HTR-8/SVneo (cell line): ENCODE results near the gene HSF2.

Source experiments
- DNase-seq: peaks from one replicate; pipeline ENCODE4 v3.0.0; 2011; ENCODE audit warnings: low spot score, mixed read lengths; ENCODE audit not compliant: insufficient read length
- FAIRE-seq: peaks from 2 replicates; lab custom pipeline; 2011; peaks lifted over from hg19 to GRCh38; lab: Jason Lieb, UNC

The HSF2 gene

GRCh38 chr6:122394016-122394415 is 5.4 kb upstream of the HSF2 start:
- DNase-seq (no peak), FAIRE-seq (no peak)

GRCh38 chr6:122399055-122399347 is 451 bp upstream of the HSF2 start:
- FAIRE-seq (no peak), DNase-seq (no peak)

- FAIRE-seq (no peak), DNase-seq (no peak)
Observed at GRCh38 chr6:122400121-122400450, 634 bp downstream of the HSF2 start.

- no peak for DNase-seq
- FAIRE-seq: no peak
Observed at GRCh38 chr6:122400462-122401089, 1.1 kb downstream of the HSF2 start.

GRCh38 chr6:122401104-122401503 is 1.7 kb downstream of the HSF2 start:
- no peak for DNase-seq
- FAIRE-seq: no peak

GRCh38 chr6:122404444-122404843 is 5.0 kb downstream of the HSF2 start:
- FAIRE-seq (no peak), DNase-seq (no peak)

- FAIRE-seq (no peak), DNase-seq (no peak)
Observed at GRCh38 chr6:122405417-122405816, 6.0 kb downstream of the HSF2 start.

- DNase-seq (no peak), FAIRE-seq (no peak)
Observed at GRCh38 chr6:122406187-122406586, 6.7 kb downstream of the HSF2 start.

- DNase-seq (no peak), FAIRE-seq (no peak)
Observed at GRCh38 chr6:122407712-122408111, 8.3 kb downstream of the HSF2 start.

GRCh38 chr6:122408240-122408639 is 8.8 kb downstream of the HSF2 start:
- no peak for DNase-seq
- no peak for FAIRE-seq

- FAIRE-seq (no peak), DNase-seq (no peak)
Observed at GRCh38 chr6:122408702-122409458, 9.4 kb downstream of the HSF2 start.

GRCh38 chr6:122412001-122412400 is 12.5 kb downstream of the HSF2 start:
- no peak for FAIRE-seq
- DNase-seq: no peak

GRCh38 chr6:122416825-122417224 is 17.4 kb downstream of the HSF2 start:
- no peak for DNase-seq

GRCh38 chr6:122422003-122422402 is 22.6 kb downstream of the HSF2 start:
- FAIRE-seq (no peak), DNase-seq (no peak)

More at GRCh38 chr6:122416825-122417224, 17.4 kb downstream of the HSF2 start:
- FAIRE-seq: no peak

GRCh38 chr6:122422614-122423267 is 23.3 kb downstream of the HSF2 start:
- FAIRE-seq (peak; percentile 77), DNase-seq (no peak)

GRCh38 chr6:122423734-122424133 is 24.3 kb downstream of the HSF2 start:
- DNase-seq: no peak
- no peak for FAIRE-seq

GRCh38 chr6:122426597-122426996 is 27.1 kb downstream of the HSF2 start:
- DNase-seq (no peak), FAIRE-seq (no peak)

- no peak for DNase-seq
- no peak for FAIRE-seq
Observed at GRCh38 chr6:122428781-122429180, 29.3 kb downstream of the HSF2 start.

GRCh38 chr6:122429323-122429722 is 29.9 kb downstream of the HSF2 start:
- DNase-seq (no peak), FAIRE-seq (no peak)

GRCh38 chr6:122431780-122432179 is 32.3 kb downstream of the HSF2 start:
- no peak for DNase-seq
- FAIRE-seq: no peak

- no peak for FAIRE-seq
- DNase-seq: no peak
Observed at GRCh38 chr6:122432816-122433215, 33.4 kb downstream of the HSF2 start.

GRCh38 chr6:122438975-122439374 is 39.5 kb downstream of the HSF2 start:
- FAIRE-seq (no peak), DNase-seq (no peak)
